Gastrocnemius medialis (tissue), 4 donors: ENCODE results near the gene SGPP1. TPM values are rescaled to one million over a fixed set of nuclear protein-coding genes. Genes with fewer than 3 reads are reported as not detected.

ENCODE experiments used
- ATAC-seq, 2 donors: fragments of 150-250 bp; one replicate each; pipeline ENCODE4 v1.9.1; 2016
- DNase-seq, 2 donors: peaks; one replicate each; pipeline ENCODE4 v3.0.0-alpha.2; 2019
- H3K27ac ChIP-seq, 4 donors: fragments of 200-600 bp; sonication (generic); 1 replicate in 1 of 4; 2 replicates in 3 of 4; pipeline ENCODE4 v1.5.1; 2016 to 2018; ENCODE audit warnings: mild to moderate bottlenecking in 2 of 4, moderate library complexity in 1 of 4
- H3K27me3 ChIP-seq, 3 donors: fragments of 200-600 bp; sonication (generic) in 2 of 3; 1 replicate in 1 of 3; 2 replicates in 2 of 3; pipeline versions ENCODE4 v1.5.1 to v1.6.0; 2016 to 2019; ENCODE audit warnings: mild to moderate bottlenecking in 1 of 3, moderate library complexity in 1 of 3
- H3K36me3 ChIP-seq, 2 donors: fragments of 200-600 bp; sonication (generic) in 1 of 2; one replicate each; pipeline ENCODE4 v1.5.1; 2017 to 2018
- H3K4me1 ChIP-seq, 2 donors: fragments of 200-600 bp; sonication (generic) in 1 of 2; one replicate each; pipeline ENCODE4 v1.5.1; 2016 to 2017; ENCODE audit warnings: mild to moderate bottlenecking in 2 of 2
- H3K4me3 ChIP-seq, 4 donors: fragments of 200-600 bp; sonication (generic) in 3 of 4; 1 replicate in 1 of 4; 2 replicates in 3 of 4; pipeline ENCODE4 v1.5.1; 2016 to 2019; ENCODE audit warnings: mild to moderate bottlenecking in 2 of 4
- H3K9me3 ChIP-seq, 3 donors: fragments of 200-600 bp; sonication (generic) in 2 of 3; 1 replicate in 1 of 3; 2 replicates in 2 of 3; pipeline ENCODE4 v1.5.1; 2016 to 2019
- POLR2A ChIP-seq, 2 donors: fragments of 450-650 bp; IDR thresholded peaks; one replicate each; pipeline ENCODE4 v1.6.1; 2017; ENCODE audit warnings: antibody characterized with exemption in 2 of 2, mild to moderate bottlenecking in 2 of 2, moderate library complexity in 2 of 2
- in situ Hi-C, 4 donors: fragments of 200-750 bp; cut with MboI; loops; one replicate each; pipeline versions ENCODE4 v1.15.0 to v1.8.0; 2017; ENCODE audit warnings: low sequenced_read_pairs in 4 of 4
- intact Hi-C: fragments of 100-400 bp; cut with DNase I; formaldehyde crosslinking; loops from one replicate; pipeline ENCODE4 v1.15.1; 2023; ENCODE audit warnings: low total_unique reads
- total RNA-seq, 4 donors: library from RNA; depleted of rRNA; stranded (reverse); fragments of >200 nt; gene quantifications; one replicate each; pipeline versions ENCODE4 v1.1.0 to v1.2.3, GENCODE V29; 2016
- TF ChIP-seq, protein P1 (sequence below), 5 experiments: fragments of 450-650 bp in 3 of 5; fragments of 200-600 bp in 2 of 5; sonication (generic) in 2 of 5; IDR thresholded peaks in 4 of 5; conservative IDR thresholded peaks in 1 of 5; 1 replicate in 4 of 5; 2 replicates in 1 of 5; pipeline ENCODE4 v1.5.1; 2016 to 2019; ENCODE audit warnings: antibody characterized with exemption in 5 of 5, mild to moderate bottlenecking in 3 of 5, moderate library complexity in 3 of 5

The SGPP1 gene
- total RNA-seq, 4 donors from 2014 or later: 3.5 to 11.3 (median 8.1) TPM

DNA sequence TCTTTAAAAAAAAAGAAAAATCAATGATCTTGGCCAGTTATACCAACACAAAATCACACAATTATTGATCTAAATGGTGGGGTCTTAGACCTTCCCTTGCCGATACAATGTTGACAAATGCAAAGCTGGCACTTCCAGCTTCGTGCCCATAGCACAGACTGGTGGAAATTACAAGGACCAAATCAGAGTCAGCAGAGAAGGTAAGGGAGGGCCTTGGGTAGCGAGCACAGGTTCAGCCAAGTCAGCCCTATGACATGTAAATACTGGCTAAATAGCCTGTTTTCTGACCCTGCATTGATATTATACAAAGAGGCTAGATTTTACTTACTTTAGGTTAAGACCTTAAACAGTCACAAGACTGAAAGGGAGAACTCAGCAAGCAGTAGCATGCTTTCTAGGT lies 55.9 kb downstream of the SGPP1 start:
- H3K4me1 ChIP-seq: no peaks in the 10 kb centered on the region
- no peak overlapping the region for H3K27ac ChIP-seq
- no peaks in the 10 kb centered on the region for H3K9me3 ChIP-seq
- in situ Hi-C loops: no loop called here
- H3K36me3 ChIP-seq: peaks cover 0 to 4% of the 10 kb centered on the region in 2 donors
- TF ChIP-seq POLR2A (IDR thresholded peaks at IDR 0.05): no peak
- TF ChIP-seq, protein P1, sequence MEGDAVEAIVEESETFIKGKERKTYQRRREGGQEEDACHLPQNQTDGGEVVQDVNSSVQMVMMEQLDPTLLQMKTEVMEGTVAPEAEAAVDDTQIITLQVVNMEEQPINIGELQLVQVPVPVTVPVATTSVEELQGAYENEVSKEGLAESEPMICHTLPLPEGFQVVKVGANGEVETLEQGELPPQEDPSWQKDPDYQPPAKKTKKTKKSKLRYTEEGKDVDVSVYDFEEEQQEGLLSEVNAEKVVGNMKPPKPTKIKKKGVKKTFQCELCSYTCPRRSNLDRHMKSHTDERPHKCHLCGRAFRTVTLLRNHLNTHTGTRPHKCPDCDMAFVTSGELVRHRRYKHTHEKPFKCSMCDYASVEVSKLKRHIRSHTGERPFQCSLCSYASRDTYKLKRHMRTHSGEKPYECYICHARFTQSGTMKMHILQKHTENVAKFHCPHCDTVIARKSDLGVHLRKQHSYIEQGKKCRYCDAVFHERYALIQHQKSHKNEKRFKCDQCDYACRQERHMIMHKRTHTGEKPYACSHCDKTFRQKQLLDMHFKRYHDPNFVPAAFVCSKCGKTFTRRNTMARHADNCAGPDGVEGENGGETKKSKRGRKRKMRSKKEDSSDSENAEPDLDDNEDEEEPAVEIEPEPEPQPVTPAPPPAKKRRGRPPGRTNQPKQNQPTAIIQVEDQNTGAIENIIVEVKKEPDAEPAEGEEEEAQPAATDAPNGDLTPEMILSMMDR (IDR thresholded peaks at IDR 0.05 in 4 of 5, conservative IDR thresholded peaks at IDR 0.05 in 1 of 5): no peak
- H3K4me3 ChIP-seq: no peak overlapping the region
- no peak for DNase-seq
- H3K27me3 ChIP-seq: no peaks in the 10 kb centered on the region
- no peak for ATAC-seq
- intact Hi-C loops: no loop called here

DNA sequence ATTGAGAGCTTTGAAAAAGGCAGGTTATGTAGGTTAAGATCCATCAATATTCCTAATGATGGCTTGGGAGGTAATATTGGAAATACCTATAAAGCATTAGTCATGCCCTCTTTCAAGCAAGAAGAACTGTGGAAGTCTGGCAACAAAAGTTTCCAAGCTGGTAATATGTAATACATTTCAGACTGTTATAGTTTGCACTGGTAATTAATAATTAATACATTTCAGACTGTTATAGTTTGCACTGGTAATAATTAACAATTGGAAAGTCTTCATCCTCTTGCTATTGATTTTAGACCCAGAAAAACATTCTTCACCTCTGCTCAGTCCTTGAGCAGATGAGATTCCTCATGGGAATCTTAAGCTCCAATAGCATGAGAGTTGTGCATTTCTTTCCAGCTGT lies 57.2 kb downstream of the SGPP1 start:
- H3K27me3 ChIP-seq: no peaks in the 10 kb centered on the region
- ATAC-seq: no peak
- no peaks in the 10 kb centered on the region for H3K36me3 ChIP-seq
- H3K27ac ChIP-seq: no peak overlapping the region
- TF ChIP-seq POLR2A (IDR thresholded peaks at IDR 0.05): no peak
- TF ChIP-seq, protein P1 (IDR thresholded peaks at IDR 0.05 in 4 of 5, conservative IDR thresholded peaks at IDR 0.05 in 1 of 5): no peak
- H3K9me3 ChIP-seq: no peaks in the 10 kb centered on the region
- H3K4me3 ChIP-seq: no peak overlapping the region
- no peaks in the 10 kb centered on the region for H3K4me1 ChIP-seq
- in situ Hi-C loops: no loop called here
- intact Hi-C loops: no loop called here
- no peak for DNase-seq

DNA sequence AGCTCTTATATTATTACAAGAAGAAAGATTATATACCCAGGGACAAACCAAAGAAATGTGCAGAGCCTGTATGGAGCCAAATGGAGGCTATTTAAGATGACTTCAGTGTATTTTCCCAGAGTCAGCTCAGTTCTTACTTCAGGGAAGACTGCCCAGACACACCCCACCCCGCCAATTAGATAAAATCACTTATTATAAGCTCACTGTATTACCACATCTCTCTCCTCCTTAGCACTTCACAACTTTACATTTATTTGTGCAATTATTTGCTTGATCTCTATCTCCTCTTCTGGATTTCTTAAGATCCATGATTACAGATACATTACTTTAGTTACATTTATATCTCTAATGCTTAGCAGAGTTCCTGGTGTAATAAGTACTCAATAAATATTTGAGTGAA lies 61.5 kb downstream of the SGPP1 start:
- Histone ChIP-seq H3K27me3 (no peaks in the 10 kb centered on the region), H3K36me3 (no peaks in the 10 kb centered on the region), H3K4me1 (no peaks in the 10 kb centered on the region), H3K9me3 (no peaks in the 10 kb centered on the region), H3K27ac (no peak overlapping the region), H3K4me3 (no peak overlapping the region)
- DNase-seq (no peak), ATAC-seq (no peak)
- intact Hi-C loops: no loop called here
- in situ Hi-C loops: no loop called here
- TF ChIP-seq, protein P1 (IDR thresholded peaks at IDR 0.05 in 4 of 5, conservative IDR thresholded peaks at IDR 0.05 in 1 of 5): no peak
- TF ChIP-seq POLR2A (IDR thresholded peaks at IDR 0.05): no peak

DNA sequence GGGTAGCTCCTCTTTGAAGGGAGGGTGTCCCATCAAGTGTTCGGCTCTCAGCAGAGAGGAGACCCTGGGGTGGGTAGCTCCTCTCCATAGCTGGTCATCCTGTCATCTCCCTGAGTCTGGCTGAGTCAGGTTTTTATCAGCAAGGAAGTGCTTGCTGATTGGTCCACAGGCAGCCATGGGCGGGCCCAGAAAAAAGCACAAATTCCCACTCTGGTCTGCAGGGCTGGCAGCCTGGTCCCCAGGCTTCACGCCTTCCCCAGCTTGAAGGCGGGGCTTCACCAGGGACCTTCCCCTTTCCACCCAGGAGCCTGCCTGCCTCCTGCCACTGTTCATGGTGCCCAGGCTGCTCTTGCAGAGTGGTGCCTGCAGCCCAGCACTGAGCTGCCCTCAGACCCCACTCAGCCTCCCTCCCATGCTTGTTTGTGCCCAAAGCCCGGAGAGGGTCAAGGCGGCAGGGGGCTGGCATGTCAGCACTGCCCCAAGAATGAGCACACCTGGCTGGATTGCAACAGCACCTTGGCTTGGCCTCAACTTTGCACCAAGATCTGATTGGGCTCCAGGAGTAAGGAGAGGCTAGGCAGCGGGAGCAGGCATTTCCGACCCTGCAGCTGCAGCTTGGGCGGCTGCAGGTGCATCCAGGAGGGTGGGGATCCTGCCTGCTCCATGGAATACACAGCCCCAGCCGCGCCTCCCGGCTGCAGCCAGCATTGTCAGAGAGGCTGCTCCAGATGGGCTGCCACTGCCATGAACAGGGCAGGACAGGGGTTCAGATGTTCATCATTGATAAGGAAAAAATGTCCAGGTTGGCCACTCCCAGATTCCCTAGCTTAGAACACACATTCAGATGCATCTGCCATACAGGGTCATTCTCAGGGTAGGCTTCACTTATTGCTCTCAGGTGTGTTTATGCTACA lies 64.2 kb downstream of the SGPP1 start:
- Histone ChIP-seq H3K27ac (no peak overlapping the region), H3K4me1 (no peaks in the 10 kb centered on the region), H3K4me3 (no peak overlapping the region), H3K36me3 (no peaks in the 10 kb centered on the region), H3K27me3 (no peaks in the 10 kb centered on the region), H3K9me3 (no peaks in the 10 kb centered on the region)
- in situ Hi-C loops: no loop called here
- ATAC-seq: no peak
- TF ChIP-seq, protein P1 (IDR thresholded peaks at IDR 0.05 in 4 of 5, conservative IDR thresholded peaks at IDR 0.05 in 1 of 5): no peak
- TF ChIP-seq POLR2A (IDR thresholded peaks at IDR 0.05): no peak
- intact Hi-C loops: no loop called here
- no peak for DNase-seq
